ENCODE measurements around the gene ARHGAP15. TPM values are rescaled to one million over a fixed set of nuclear protein-coding genes. Genes with fewer than 3 reads are reported as not detected.
A peak's percentile ranks its signal among the peaks of the same experiment; 100 is the strongest.

Gene ARHGAP15
- total RNA-seq, 1 experiment from 2014 or later, result 0.71 TPM

- no peak for DNase-seq (ENCODE audit: low read depth, low spot score)
- in situ Hi-C loops (cut with HindIII; ENCODE audit: low pct_unique_long_range_greater_than_20kb, low sequenced_read_pairs), result no loop called here
Measured at GRCh38 chr2:143159486-143159840, 30.2 kb downstream of the ARHGAP15 start.

GRCh38 chr2:143160732-143161707 lies 31.8 kb downstream of the ARHGAP15 start:
- DNase-seq (ENCODE audit: low read depth, low spot score), result no peak
- in situ Hi-C loops (cut with HindIII; ENCODE audit: low pct_unique_long_range_greater_than_20kb, low sequenced_read_pairs), result no loop called here

GRCh38 chr2:143162123-143162837 lies 33.1 kb downstream of the ARHGAP15 start:
- DNase-seq (ENCODE audit: low read depth, low spot score), result peak; percentile 72
- in situ Hi-C loops (cut with HindIII; ENCODE audit: low pct_unique_long_range_greater_than_20kb, low sequenced_read_pairs), result no loop called here

GRCh38 chr2:143162997-143163396 lies 33.8 kb downstream of the ARHGAP15 start:
- in situ Hi-C loops (cut with HindIII; ENCODE audit: low pct_unique_long_range_greater_than_20kb, low sequenced_read_pairs), result no loop called here
- no peak for DNase-seq (ENCODE audit: low read depth, low spot score)

- in situ Hi-C loops (cut with HindIII; ENCODE audit: low pct_unique_long_range_greater_than_20kb, low sequenced_read_pairs), result no loop called here
- DNase-seq (ENCODE audit: low read depth, low spot score), result no peak
Measured at GRCh38 chr2:143163499-143163898, 34.3 kb downstream of the ARHGAP15 start.

- in situ Hi-C loops (cut with HindIII; ENCODE audit: low pct_unique_long_range_greater_than_20kb, low sequenced_read_pairs), result no loop called here
- no peak for DNase-seq (ENCODE audit: low read depth, low spot score)
Measured at GRCh38 chr2:143165291-143165690, 36.1 kb downstream of the ARHGAP15 start.

- in situ Hi-C loops (cut with HindIII; ENCODE audit: low pct_unique_long_range_greater_than_20kb, low sequenced_read_pairs), result no loop called here
- DNase-seq (ENCODE audit: low read depth, low spot score), result no peak
Measured at GRCh38 chr2:143169105-143169504, 39.9 kb downstream of the ARHGAP15 start.

GRCh38 chr2:143171817-143172216 lies 42.6 kb downstream of the ARHGAP15 start:
- DNase-seq (ENCODE audit: low read depth, low spot score), result peak; percentile 54
- in situ Hi-C loops (cut with HindIII; ENCODE audit: low pct_unique_long_range_greater_than_20kb, low sequenced_read_pairs), result no loop called here

GRCh38 chr2:143175438-143175837 lies 46.2 kb downstream of the ARHGAP15 start:
- in situ Hi-C loops (cut with HindIII; ENCODE audit: low pct_unique_long_range_greater_than_20kb, low sequenced_read_pairs), result no loop called here
- DNase-seq (ENCODE audit: low read depth, low spot score), result no peak

- in situ Hi-C loops (cut with HindIII; ENCODE audit: low pct_unique_long_range_greater_than_20kb, low sequenced_read_pairs), result no loop called here
- DNase-seq (ENCODE audit: low read depth, low spot score), result no peak
Measured at GRCh38 chr2:143176606-143177005, 47.4 kb downstream of the ARHGAP15 start.

- no peak for DNase-seq (ENCODE audit: low read depth, low spot score)
- in situ Hi-C loops (cut with HindIII; ENCODE audit: low pct_unique_long_range_greater_than_20kb, low sequenced_read_pairs), result no loop called here
Measured at GRCh38 chr2:143177096-143177786, 48.0 kb downstream of the ARHGAP15 start.

- in situ Hi-C loops (cut with HindIII; ENCODE audit: low pct_unique_long_range_greater_than_20kb, low sequenced_read_pairs), result no loop called here
Measured at GRCh38 chr2:143181494-143181893, 52.3 kb downstream of the ARHGAP15 start.

GRCh38 chr2:143182649-143183048 lies 53.4 kb downstream of the ARHGAP15 start:
- no peak for DNase-seq (ENCODE audit: low read depth, low spot score)
- in situ Hi-C loops (cut with HindIII; ENCODE audit: low pct_unique_long_range_greater_than_20kb, low sequenced_read_pairs), result no loop called here

More at GRCh38 chr2:143181494-143181893, 52.3 kb downstream of the ARHGAP15 start:
- DNase-seq (ENCODE audit: low read depth, low spot score), result no peak

- in situ Hi-C loops (cut with HindIII; ENCODE audit: low pct_unique_long_range_greater_than_20kb, low sequenced_read_pairs), result no loop called here
Measured at GRCh38 chr2:143183804-143184463, 54.7 kb downstream of the ARHGAP15 start.

GRCh38 chr2:143186876-143187275 lies 57.7 kb downstream of the ARHGAP15 start:
- in situ Hi-C loops (cut with HindIII; ENCODE audit: low pct_unique_long_range_greater_than_20kb, low sequenced_read_pairs), result no loop called here
- DNase-seq (ENCODE audit: low read depth, low spot score), result no peak

More at GRCh38 chr2:143183804-143184463, 54.7 kb downstream of the ARHGAP15 start:
- DNase-seq (ENCODE audit: low read depth, low spot score), result no peak

GRCh38 chr2:143190431-143190830 lies 61.2 kb downstream of the ARHGAP15 start:
- in situ Hi-C loops (cut with HindIII; ENCODE audit: low pct_unique_long_range_greater_than_20kb, low sequenced_read_pairs), result no loop called here
- no peak for DNase-seq (ENCODE audit: low read depth, low spot score)

- no peak for DNase-seq (ENCODE audit: low read depth, low spot score)
- in situ Hi-C loops (cut with HindIII; ENCODE audit: low pct_unique_long_range_greater_than_20kb, low sequenced_read_pairs), result no loop called here
Measured at GRCh38 chr2:143192106-143192505, 62.9 kb downstream of the ARHGAP15 start.

GRCh38 chr2:143192716-143193115 lies 63.5 kb downstream of the ARHGAP15 start:
- DNase-seq (ENCODE audit: low read depth, low spot score), result no peak
- in situ Hi-C loops (cut with HindIII; ENCODE audit: low pct_unique_long_range_greater_than_20kb, low sequenced_read_pairs), result no loop called here

All from SK-MEL-5 (cell line).